Small intestine (tissue), 7 donors: ENCODE data around the gene PLA2G4A. TPM values are rescaled to one million over a fixed set of nuclear protein-coding genes. Genes with fewer than 3 reads are reported as not detected.
A peak's percentile ranks its signal among the peaks of the same experiment; 100 is the strongest.

Experiments used
- DNase-seq, 2 donors: peaks; one replicate each; pipeline versions ENCODE4 v3.0.0 to v3.0.0-alpha.2; 2013
- FAIRE-seq: peaks from 2 replicates; lab custom pipeline; 2012; peaks lifted over from hg19 to GRCh38; lab: Jason Lieb, UNC
- H3K27ac ChIP-seq, 3 donors: one replicate each; pipeline ENCODE4 v1.5.1; 2013; ENCODE audit warnings: low read length in 2 of 3, mild to moderate bottlenecking in 2 of 3, control low read depth in 1 of 3, inconsistent platforms in 1 of 3, low read depth in 1 of 3, moderate library complexity in 1 of 3
- H3K27me3 ChIP-seq, 3 donors: one replicate each; pipeline ENCODE4 v1.6.1; 2013; ENCODE audit warnings: low read length in 3 of 3, inconsistent platforms in 1 of 3; ENCODE audit not compliant: control insufficient read depth in 3 of 3, insufficient read depth in 3 of 3
- H3K36me3 ChIP-seq, 3 donors: one replicate each; pipeline ENCODE4 v1.6.1; 2013; ENCODE audit warnings: low read length in 3 of 3, inconsistent platforms in 1 of 3, low read depth in 1 of 3, mild to moderate bottlenecking in 1 of 3, moderate library complexity in 1 of 3; ENCODE audit not compliant: control insufficient read depth in 3 of 3, insufficient read depth in 2 of 3
- H3K4me1 ChIP-seq, 3 donors: one replicate each; pipeline ENCODE4 v1.6.1; 2013; ENCODE audit warnings: low read length in 2 of 3, inconsistent platforms in 1 of 3, low read depth in 1 of 3, mild to moderate bottlenecking in 1 of 3, moderate library complexity in 1 of 3; ENCODE audit not compliant: control insufficient read depth in 3 of 3, insufficient read depth in 2 of 3
- H3K4me3 ChIP-seq, 3 donors: one replicate each; pipeline ENCODE4 v1.5.1; 2013; ENCODE audit warnings: low read length in 3 of 3, control low read depth in 1 of 3, inconsistent platforms in 1 of 3, low read depth in 1 of 3, mild to moderate bottlenecking in 1 of 3, moderate library complexity in 1 of 3
- H3K9me3 ChIP-seq, 2 donors: one replicate each; pipeline ENCODE4 v1.6.1; 2013; ENCODE audit warnings: low read depth in 1 of 2, low read length in 1 of 2; ENCODE audit not compliant: control insufficient read depth in 2 of 2, insufficient read depth in 1 of 2
- WGBS, 3 donors: extraction: QIAGEN DNeasy Blood & Tissue Kit; methylation state at CpG; one replicate each; pipeline ENCODE4 v1.1.7; 2013; 5-methylcytosine and 5-hydroxymethylcytosine counted together
- polyA plus RNA-seq, 4 donors: library from polyadenylated mRNA; stranded (reverse) in 3 of 4; unstranded in 1 of 4; fragments of 200-250 nt in 3 of 4; fragments of 120-200 nt in 1 of 4; gene quantifications; one replicate each; pipeline versions ENCODE4 v1.2.1 to v1.2.3, GENCODE V29; 2013
- donor health status: healthy with polysubstance abuse.
- donor health status: control.
- donor health status: control.
- donor health status: Bipolar disorder and iron deficiency.
- donor health status: healthy.

The PLA2G4A gene
- polyA plus RNA-seq, 4 donors, result 11.3 to 22.8 (median 14.8) TPM

- no peak overlapping the region for H3K4me3 ChIP-seq
- H3K36me3 ChIP-seq, result peaks cover 0 to 2% (median 0%) of the 10 kb centered on the region in 3 donors
- WGBS, 3 donors, result 0 to 14% (median 9%) methylated on average over 2 of the region's 2 CpGs
- FAIRE-seq (peak; percentile 78), DNase-seq (peak; percentile 88 to 93)
- peaks cover 6 to 18% (median 14%) of the 10 kb centered on the region in 3 donors for H3K4me1 ChIP-seq
- peak overlapping the region; percentile 58 to 67 (median 60) for H3K27ac ChIP-seq
- H3K9me3 ChIP-seq, result no peaks in the 10 kb centered on the region
- H3K27me3 ChIP-seq, result no peaks in the 10 kb centered on the region
Measured at GRCh38 chr1:186838380-186839040, 9.8 kb downstream of the PLA2G4A start.

GRCh38 chr1:186839041-186839400 lies 10.3 kb downstream of the PLA2G4A start:
- Histone ChIP-seq H3K36me3 (peaks cover 0 to 2% (median 0%) of the 10 kb centered on the region in 3 donors), H3K4me3 (no peak overlapping the region), H3K27ac (peak overlapping the region in 1 of 3 donors; percentile 28), H3K27me3 (no peaks in the 10 kb centered on the region), H3K4me1 (peaks cover 6 to 18% (median 15%) of the 10 kb centered on the region in 3 donors), H3K9me3 (no peaks in the 10 kb centered on the region)
- FAIRE-seq (no peak), DNase-seq (no peak)
- WGBS, 3 donors, result 52 to 76% (median 56%) methylated on average over 2 of the region's 2 CpGs

- peaks cover 0 to 2% (median 0%) of the 10 kb centered on the region in 3 donors for H3K36me3 ChIP-seq
- H3K9me3 ChIP-seq, result no peaks in the 10 kb centered on the region
- 51 to 63% (median 51%) methylated on average over 3 of the region's 3 CpGs for WGBS, 3 donors
- DNase-seq (no peak), FAIRE-seq (no peak)
- no peaks in the 10 kb centered on the region for H3K27me3 ChIP-seq
- H3K27ac ChIP-seq, result no peak overlapping the region
- no peak overlapping the region for H3K4me3 ChIP-seq
- H3K4me1 ChIP-seq, result peaks cover 6 to 19% (median 18%) of the 10 kb centered on the region in 3 donors
Measured at GRCh38 chr1:186841599-186841998, 12.8 kb downstream of the PLA2G4A start.

GRCh38 chr1:186842547-186842946 lies 13.8 kb downstream of the PLA2G4A start:
- peak overlapping the region in 1 of 3 donors; percentile 0 for H3K27ac ChIP-seq
- DNase-seq (peak; percentile 53 to 54), FAIRE-seq (no peak)
- no peak overlapping the region for H3K4me3 ChIP-seq
- peaks cover 6 to 19% (median 18%) of the 10 kb centered on the region in 3 donors for H3K4me1 ChIP-seq
- no peaks in the 10 kb centered on the region for H3K9me3 ChIP-seq
- no peaks in the 10 kb centered on the region for H3K36me3 ChIP-seq
- WGBS, 3 donors, result 13 to 52% (median 25%) methylated on average over 4 of the region's 4 CpGs
- no peaks in the 10 kb centered on the region for H3K27me3 ChIP-seq

- no peak overlapping the region for H3K4me3 ChIP-seq
- WGBS, 3 donors, result 9 to 54% (median 25%) methylated on average over 2 of the region's 2 CpGs
- no peaks in the 10 kb centered on the region for H3K9me3 ChIP-seq
- peaks cover 8 to 16% (median 13%) of the 10 kb centered on the region in 3 donors for H3K4me1 ChIP-seq
- FAIRE-seq (no peak), DNase-seq (no peak)
- H3K36me3 ChIP-seq, result no peaks in the 10 kb centered on the region
- no peaks in the 10 kb centered on the region for H3K27me3 ChIP-seq
- H3K27ac ChIP-seq, result no peak overlapping the region
Measured at GRCh38 chr1:186843226-186843625, 14.5 kb downstream of the PLA2G4A start.

- no peak overlapping the region for H3K4me3 ChIP-seq
- no peaks in the 10 kb centered on the region for H3K9me3 ChIP-seq
- FAIRE-seq (no peak), DNase-seq (no peak)
- no peaks in the 10 kb centered on the region for H3K36me3 ChIP-seq
- no peak overlapping the region for H3K27ac ChIP-seq
- H3K27me3 ChIP-seq, result no peaks in the 10 kb centered on the region
- WGBS, 3 donors, result 86 to 97% (median 95%) methylated on average over 2 of the region's 2 CpGs
- H3K4me1 ChIP-seq, result peaks cover 8 to 16% (median 10%) of the 10 kb centered on the region in 3 donors
Measured at GRCh38 chr1:186843931-186844330, 15.2 kb downstream of the PLA2G4A start.

GRCh38 chr1:186845576-186846210 lies 16.9 kb downstream of the PLA2G4A start:
- 28 to 45% (median 34%) methylated on average over 3 of the region's 3 CpGs for WGBS, 3 donors
- DNase-seq (peak in 1 of 2 donors; percentile 15), FAIRE-seq (no peak)
- no peak overlapping the region for H3K27ac ChIP-seq
- peaks cover 8 to 13% (median 10%) of the 10 kb centered on the region in 3 donors for H3K4me1 ChIP-seq
- H3K36me3 ChIP-seq, result no peaks in the 10 kb centered on the region
- H3K4me3 ChIP-seq, result no peak overlapping the region
- no peaks in the 10 kb centered on the region for H3K27me3 ChIP-seq
- no peaks in the 10 kb centered on the region for H3K9me3 ChIP-seq

GRCh38 chr1:186848509-186849130 lies 19.9 kb downstream of the PLA2G4A start:
- DNase-seq (peak; percentile 46 to 77), FAIRE-seq (no peak)
- H3K27me3 ChIP-seq, result no peaks in the 10 kb centered on the region
- no peaks in the 10 kb centered on the region for H3K9me3 ChIP-seq
- no peak overlapping the region for H3K4me3 ChIP-seq
- peaks cover 3 to 8% (median 5%) of the 10 kb centered on the region in 3 donors for H3K4me1 ChIP-seq
- no peak overlapping the region for H3K27ac ChIP-seq
- H3K36me3 ChIP-seq, result no peaks in the 10 kb centered on the region
